ENCODE results near the gene AZIN2. TPM values are rescaled to one million over a fixed set of nuclear protein-coding genes. Genes with fewer than 3 reads are reported as not detected.

Gene AZIN2
- total RNA-seq, 1 experiment from 2014 or later, result 0.39 TPM

DNA sequence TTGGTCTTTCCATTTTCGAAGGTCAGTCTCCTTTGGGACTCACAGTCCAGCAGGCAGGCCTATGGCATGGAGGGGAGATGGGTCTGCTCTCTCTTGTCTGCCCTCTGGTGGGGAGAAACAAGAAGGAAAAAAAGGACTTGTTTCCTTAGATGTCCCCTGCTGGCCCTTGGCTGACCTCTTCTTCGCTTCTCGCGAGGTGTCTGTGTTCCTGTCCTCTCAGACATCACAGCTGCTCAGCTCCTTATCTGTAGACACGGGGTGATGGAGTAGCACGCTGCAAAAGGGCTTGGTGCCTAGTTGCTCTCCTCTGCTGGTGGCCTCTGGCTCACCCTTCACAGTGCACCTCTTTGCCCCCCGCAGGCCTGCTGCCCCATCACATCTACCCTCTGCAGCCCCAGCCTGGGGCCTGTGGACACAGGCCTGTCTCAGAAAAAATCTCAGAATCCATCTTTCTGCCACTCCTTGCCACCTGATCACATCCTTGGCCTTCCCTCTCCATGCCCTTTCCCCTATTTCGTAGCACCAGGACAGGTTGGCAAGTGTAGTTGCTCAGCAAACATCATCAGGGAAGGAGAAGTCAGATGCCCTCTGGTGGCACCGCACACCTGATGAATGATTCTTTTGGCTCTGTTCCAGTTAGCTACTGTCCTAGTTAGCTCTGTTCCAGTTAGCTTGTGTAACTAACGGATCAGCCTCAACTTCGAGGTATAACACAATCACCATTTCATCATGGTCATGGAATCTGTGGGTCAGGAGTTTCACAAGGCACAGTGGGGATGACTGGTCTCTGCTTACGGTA, 25.5 kb upstream of the AZIN2 start:
- Mint-ChIP-seq H3K4me3 (no peak overlapping the region), H3K27ac (no peak overlapping the region), H3K27me3 (ENCODE audit: low read depth) (peaks cover 6% of the 10 kb centered on the region), H3K36me3 (ENCODE audit: insufficient read depth in 1 of 3, low read depth in 3 of 3) (peaks cover 3 to 9% (median 4%) of the 10 kb centered on the region in 3 experiments), H3K9me3 (peaks cover 11 to 13% of the 10 kb centered on the region in 2 experiments), H3K4me1 (no peaks in the 10 kb centered on the region)
- no peaks in the 10 kb centered on the region for H3K9me3 ChIP-seq (ENCODE audit: control insufficient read depth, low read depth, low read length)
- no peak overlapping the region for H3K14ac ChIP-seq (ENCODE audit: insufficient read depth, low read length)
- no peak overlapping the region for H2AFZ ChIP-seq (ENCODE audit: low read length)
- no peaks in the 10 kb centered on the region for H3K27me3 ChIP-seq (ENCODE audit: insufficient read depth, low read length)
- H3K4me2 ChIP-seq (ENCODE audit: insufficient read depth, insufficient read length, low read length), result no peak overlapping the region
- H2BK15ac ChIP-seq (ENCODE audit: low read depth, low read length), result no peak overlapping the region
- no CpG with 5 or more reads among the region's 12 CpGs for WGBS (ENCODE audit: extremely low coverage, insufficient read length, low lambda C conversion rate)
- no peaks in the 10 kb centered on the region for H4K20me1 ChIP-seq (ENCODE audit: control insufficient read depth, insufficient read depth, insufficient read length)
- no peak overlapping the region for H2AK5ac ChIP-seq (ENCODE audit: insufficient read length, low read length)
- peak; percentile 81 for DNase-seq
- H3K79me2 ChIP-seq (ENCODE audit: insufficient read depth, low read length), result no peaks in the 10 kb centered on the region
- H3K56ac ChIP-seq (ENCODE audit: insufficient read length, low read depth, low read length), result no peak overlapping the region
- no peak overlapping the region for H4K5ac ChIP-seq (ENCODE audit: insufficient read length, low read depth, low read length)
- H3K27ac ChIP-seq (ENCODE audit: insufficient read length, low read depth, low read length), result no peak overlapping the region
- no peak overlapping the region for H3T11ph ChIP-seq (ENCODE audit: low read length)
- peak; percentile 77 for TF ChIP-seq CTCF (conservative IDR thresholded peaks at IDR 0.05)
- no peaks in the 10 kb centered on the region for H3K79me1 ChIP-seq (ENCODE audit: insufficient read depth, low read depth, low read length, poor library complexity, severe bottlenecking)
- no peak overlapping the region for H4K8ac ChIP-seq (replicated peaks; ENCODE audit: insufficient read length, low read depth, low read length)
- H3K23me2 ChIP-seq (ENCODE audit: insufficient read length, low read depth, low read length, poor library complexity, severe bottlenecking), result no peaks in the 10 kb centered on the region
- H2BK12ac ChIP-seq (ENCODE audit: insufficient read length, low read depth, low read length), result no peak overlapping the region
- H2BK5ac ChIP-seq (ENCODE audit: insufficient read length, low read length), result no peak overlapping the region
- H3K23ac ChIP-seq (ENCODE audit: insufficient read length, low read depth, low read length), result no peak overlapping the region
- H2BK20ac ChIP-seq (ENCODE audit: low read depth, low read length, poor library complexity, severe bottlenecking), result no peak overlapping the region
- H3K4me1 ChIP-seq (ENCODE audit: insufficient read depth, low read length), result no peaks in the 10 kb centered on the region
- no peak overlapping the region for H3K18ac ChIP-seq (ENCODE audit: insufficient read length, low read depth, low read length)
- H3K9ac ChIP-seq (ENCODE audit: extremely low read depth, insufficient read length, low read length), result no peak overlapping the region
- no peak overlapping the region for H4K91ac ChIP-seq (ENCODE audit: insufficient read length, low read depth, low read length)
- no peak overlapping the region for H3K4ac ChIP-seq (ENCODE audit: low read depth, low read length)
- H2BK120ac ChIP-seq (ENCODE audit: low read depth, low read length, poor library complexity, severe bottlenecking), result no peak overlapping the region

All from H9 (cell line).